ENCODE results near the gene ZNF382.
A peak's percentile ranks its signal among the peaks of the same experiment; 100 is the strongest.
"Not testable (repeated sequence)": the region's sequence is repeated elsewhere in the genome, so short reads cannot be mapped to it uniquely, and the experiment has no call there.

The ZNF382 gene

GRCh38 chr19:36605101-36605876 lies at the start of gene ZNF382:
TSS of gene ZNF382 (plus strand) at chr19:36605313. CDS start at chr19:36609915, 4,602 bp downstream.
- DNase-seq: peak; percentile 27

- DNase-seq: no peak
Observed at GRCh38 chr19:36564391-36564790, 40.7 kb upstream of the ZNF382 start.

GRCh38 chr19:36572593-36573019 lies 32.5 kb upstream of the ZNF382 start:
- no peak for DNase-seq

GRCh38 chr19:36573020-36573894 lies 31.9 kb upstream of the ZNF382 start, which contains the start of gene ZNF529:
TSS of gene ZNF529 (minus strand) at chr19:36573292. CDS start at chr19:36572346, 946 bp downstream.
- peak; percentile 86 for DNase-seq

GRCh38 chr19:36573895-36574720 lies 31.0 kb upstream of the ZNF382 start:
- peak; percentile 1 for DNase-seq

GRCh38 chr19:36574741-36575140 lies 30.4 kb upstream of the ZNF382 start:
- DNase-seq: no peak

GRCh38 chr19:36577271-36577996 lies 27.7 kb upstream of the ZNF382 start:
- DNase-seq: no peak

GRCh38 chr19:36579255-36579654 lies 25.9 kb upstream of the ZNF382 start:
- no peak for DNase-seq

GRCh38 chr19:36602681-36603080 lies 2.4 kb upstream of the ZNF382 start:
- DNase-seq: not testable (repeated sequence)

- peak; percentile 8 for DNase-seq
Observed at GRCh38 chr19:36604656-36605100, 435 bp upstream of the ZNF382 start.

GRCh38 chr19:36605877-36606478 lies 865 bp downstream of the ZNF382 start:
- no peak for DNase-seq

- DNase-seq: no peak
Observed at GRCh38 chr19:36627057-36627456, 21.9 kb downstream of the ZNF382 start.

- no peak for DNase-seq
Observed at GRCh38 chr19:36635342-36635741, 30.2 kb downstream of the ZNF382 start.

- no peak for DNase-seq
Observed at GRCh38 chr19:36638862-36639510, 33.9 kb downstream of the ZNF382 start.

GRCh38 chr19:36646746-36647145 lies 41.6 kb downstream of the ZNF382 start:
- no peak for DNase-seq

GRCh38 chr19:36652958-36653357 lies 47.8 kb downstream of the ZNF382 start:
- DNase-seq: peak; percentile 39

GRCh38 chr19:36665832-36666231 lies 60.7 kb downstream of the ZNF382 start:
- DNase-seq: no peak

- DNase-seq: no peak
Observed at GRCh38 chr19:36668646-36669045, 63.5 kb downstream of the ZNF382 start.

GRCh38 chr19:36672368-36672767 lies 67.3 kb downstream of the ZNF382 start:
- no peak for DNase-seq

GRCh38 chr19:36674201-36674600 lies 69.1 kb downstream of the ZNF382 start:
- DNase-seq: no peak

GRCh38 chr19:36679455-36679854 lies 74.3 kb downstream of the ZNF382 start:
- DNase-seq: no peak

All from NCI-H1105 (cell line).